ENCODE data around the gene TRIM61. TPM values are rescaled to one million over a fixed set of nuclear protein-coding genes. Genes with fewer than 3 reads are reported as not detected.

TRIM61 gene
- total and polyA plus RNA-seq, 11 donors = 0.76 to 3.0 (median 2.1) TPM

GRCh38 chr4:164926301-164926700 is 51.2 kb downstream of the TRIM61 start:
- Histone ChIP-seq H3K36me3 (no peaks in the 10 kb centered on the region), H3K4me1 (no peaks in the 10 kb centered on the region), H3K4me3 (no peak overlapping the region), H3K27ac (no peak overlapping the region), H3K27me3 (no peaks in the 10 kb centered on the region), H3K9me3 (peaks cover 0 to 3% (median 0%) of the 10 kb centered on the region in 12 donors)
- TF ChIP-seq CTCF (IDR thresholded peaks at IDR 0.05) (no peak), POLR2A (IDR thresholded peaks at IDR 0.05) (no peak)
- ATAC-seq (no peak), DNase-seq (no peak)
- WGBS, 4 donors = 49 to 72% (median 53%) methylated on average over 2 of the region's 2 CpGs
- intact Hi-C loops (cut with DNase I) = no loop called here

GRCh38 chr4:164924670-164925238 is 52.7 kb downstream of the TRIM61 start:
- H3K4me1 ChIP-seq = no peaks in the 10 kb centered on the region
- 87 to 90% (median 88%) methylated on average over 3 of the region's 3 CpGs for WGBS, 4 donors
- no peaks in the 10 kb centered on the region for H3K27me3 ChIP-seq
- ATAC-seq (no peak), DNase-seq (no peak)
- TF ChIP-seq CTCF (IDR thresholded peaks at IDR 0.05) (no peak), POLR2A (IDR thresholded peaks at IDR 0.05) (no peak)
- H3K36me3 ChIP-seq = no peaks in the 10 kb centered on the region
- intact Hi-C loops (cut with DNase I) = no loop called here
- no peak overlapping the region for H3K4me3 ChIP-seq
- no peak overlapping the region for H3K27ac ChIP-seq
- peaks cover 0 to 6% (median 0%) of the 10 kb centered on the region in 12 donors for H3K9me3 ChIP-seq

DNA sequence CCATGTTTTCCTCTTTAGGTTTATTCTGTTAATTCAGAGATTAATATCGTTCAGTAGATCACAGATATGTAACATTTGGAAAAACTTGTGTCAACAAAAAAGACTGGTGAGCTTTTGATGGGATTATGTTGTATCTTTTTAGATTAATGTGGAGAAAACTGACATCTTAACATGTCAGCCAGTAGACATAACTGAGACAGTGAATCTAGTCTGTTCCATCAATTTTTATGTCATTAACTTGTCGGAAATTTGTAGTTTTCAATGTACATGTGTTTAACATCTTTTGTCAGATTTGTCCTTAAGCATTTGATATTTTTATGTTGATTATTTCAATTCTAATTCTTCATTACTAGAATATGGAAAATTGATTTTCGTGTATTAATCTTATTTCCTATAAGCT is 58.5 kb downstream of the TRIM61 start:
- H3K27me3 ChIP-seq = no peaks in the 10 kb centered on the region
- H3K36me3 ChIP-seq = no peaks in the 10 kb centered on the region
- DNase-seq (no peak), ATAC-seq (no peak)
- intact Hi-C loops (cut with DNase I) = no loop called here
- H3K4me1 ChIP-seq = no peaks in the 10 kb centered on the region
- no peak overlapping the region for H3K27ac ChIP-seq
- H3K4me3 ChIP-seq = no peak overlapping the region
- no peak for TF ChIP-seq CTCF (IDR thresholded peaks at IDR 0.05)
- TF ChIP-seq POLR2A (IDR thresholded peaks at IDR 0.05) = no peak
- peaks cover 0 to 6% (median 0%) of the 10 kb centered on the region in 12 donors for H3K9me3 ChIP-seq
- 68 to 83% (median 71%) methylated on average over 3 of the region's 3 CpGs for WGBS, 4 donors

Other genes starting within 250 kb of the TRIM61 start
- gene SMIM31, start 223.5 kb downstream of the TRIM61 start, total RNA-seq = not detected
- not detected for gene SMIM31, start 223.5 kb downstream of the TRIM61 start, polyA plus RNA-seq
- not detected for gene APELA, start 100.5 kb downstream of the TRIM61 start, total RNA-seq
- not detected for gene APELA, start 100.5 kb downstream of the TRIM61 start, polyA plus RNA-seq
- not detected for gene TRIM60, start 54.3 kb upstream of the TRIM61 start, total RNA-seq
- not detected for gene TRIM60, start 54.3 kb upstream of the TRIM61 start, polyA plus RNA-seq
- not detected for gene TRIM75, start 76.2 kb upstream of the TRIM61 start, total RNA-seq
- not detected for gene TRIM75, start 76.2 kb upstream of the TRIM61 start, polyA plus RNA-seq
- gene TMEM192, start 135.2 kb upstream of the TRIM61 start, total RNA-seq = 10 to 100 TPM; 12.8 to 21.0 (median 17.7) TPM
- 10 to 100 TPM in 1 of 2 donors, 1 to 10 TPM in 1; 6.5 to 21.1 TPM for gene TMEM192, start 135.2 kb upstream of the TRIM61 start, polyA plus RNA-seq
- gene KLHL2, start 229.9 kb upstream of the TRIM61 start, total RNA-seq = 10 to 100 TPM in 6 of 9 donors, 1 to 10 TPM in 3; 7.2 to 18.6 (median 10.8) TPM
- 10 to 100 TPM in 1 of 2 donors, 1 to 10 TPM in 1; 4.0 to 15.5 TPM for gene KLHL2, start 229.9 kb upstream of the TRIM61 start, polyA plus RNA-seq